Adipose tissue (tissue), 3 donors: Measurements from ENCODE around the gene COL23A1. TPM values are rescaled to one million over a fixed set of nuclear protein-coding genes. Genes with fewer than 3 reads are reported as not detected.

Experiments used
- H3K27ac ChIP-seq: one replicate; pipeline ENCODE4 v1.5.1; 2013; ENCODE audit warnings: low read depth, low read length
- WGBS, 3 donors: extraction: QIAGEN DNeasy Blood & Tissue Kit; methylation state at CpG; one replicate each; pipeline ENCODE4 v1.1.7; 2013; 5-methylcytosine and 5-hydroxymethylcytosine counted together
- polyA plus RNA-seq, 3 donors: library from polyadenylated mRNA; stranded (reverse); fragments of 200-250 nt; gene quantifications; one replicate each; pipeline ENCODE4 v1.2.3, GENCODE V29; 2013
- donor health status: healthy with polysubstance abuse.
- donor health status: Bipolar disorder and iron deficiency.
- donor health status: healthy.

The COL23A1 gene
- polyA plus RNA-seq, 3 donors: 0.07 to 0.85 (median 0.45) TPM

DNA sequence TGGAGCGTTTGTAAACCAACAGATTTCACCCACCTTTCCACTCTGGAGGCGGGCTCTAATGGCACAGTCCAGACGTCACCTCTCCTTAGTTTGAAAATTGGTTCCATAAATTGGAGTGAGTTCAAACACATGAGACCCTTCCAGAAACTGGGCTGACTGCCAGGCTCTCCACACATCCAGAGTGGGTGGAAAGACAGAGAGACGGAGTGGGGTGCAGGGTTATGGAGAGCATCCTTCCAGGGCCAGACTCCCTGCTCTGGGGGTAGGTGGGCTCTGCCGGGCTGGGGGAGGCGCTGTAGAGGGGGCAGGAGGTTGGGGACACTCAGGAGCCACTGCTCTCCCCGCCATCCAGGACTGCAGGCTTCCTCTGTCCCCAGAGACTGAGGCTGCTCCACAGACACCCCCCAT is 252.9 kb downstream of the COL23A1 start:
- H3K27ac ChIP-seq: no peak overlapping the region
- WGBS, 3 donors: 48 to 58% (median 51%) methylated on average over 7 of the region's 7 CpGs

DNA sequence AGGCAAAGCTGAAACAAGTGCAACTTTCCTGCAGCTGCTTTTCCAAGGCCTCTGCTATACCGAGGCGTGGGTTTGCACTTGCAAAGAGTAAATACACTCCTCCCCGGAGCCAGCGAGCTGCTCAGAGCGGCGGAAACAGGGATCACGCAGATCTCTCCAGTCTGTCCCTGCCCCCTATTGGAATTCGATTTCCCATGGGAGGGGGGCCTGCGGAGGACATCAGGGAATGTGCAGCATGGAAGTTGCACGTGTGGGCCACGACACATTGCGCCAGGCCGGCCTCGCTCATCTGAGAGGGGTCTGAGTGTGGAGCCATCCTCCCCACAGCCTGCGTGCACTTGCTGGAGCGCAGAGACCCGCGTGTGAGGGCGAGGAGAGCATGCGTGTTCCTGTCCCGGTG is 253.3 kb downstream of the COL23A1 start:
- 23 to 59% (median 54%) methylated on average over 21 of the region's 21 CpGs for WGBS, 3 donors
- no peak overlapping the region for H3K27ac ChIP-seq

DNA sequence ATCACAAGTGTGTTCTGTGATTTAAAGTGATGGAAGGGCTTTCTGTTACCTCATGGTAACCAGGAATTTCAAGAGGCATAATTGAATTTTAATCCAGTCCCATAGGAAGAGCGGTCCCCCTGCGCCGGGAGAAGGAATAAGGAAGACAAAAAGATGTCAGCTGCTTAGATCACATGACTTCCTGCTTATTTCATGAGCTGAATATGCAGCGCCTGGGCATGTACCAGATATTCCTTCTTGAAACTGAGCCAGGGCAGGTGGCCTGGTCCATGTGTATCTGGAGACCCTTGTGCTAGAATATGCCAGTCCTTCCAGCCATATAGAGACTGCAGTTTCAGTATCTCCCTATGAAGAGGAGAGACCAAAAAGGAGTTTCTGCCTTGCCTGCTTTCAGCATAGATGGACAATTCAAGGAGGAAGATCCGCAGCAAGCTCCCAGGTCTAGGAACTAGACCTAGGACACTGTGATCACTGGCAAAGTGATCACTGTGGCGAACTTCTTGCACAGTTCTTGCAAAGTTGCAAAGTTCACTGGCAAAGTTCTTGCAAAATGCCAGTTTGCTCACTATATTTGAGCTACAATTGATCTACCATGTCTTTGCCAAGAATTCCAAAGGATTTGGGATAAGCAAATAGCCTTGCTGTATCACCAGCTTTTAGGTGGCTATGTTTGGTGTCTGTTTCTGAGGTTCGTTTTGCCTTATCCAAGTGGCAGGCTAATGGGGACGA is 254.7 kb downstream of the COL23A1 start:
- no peak overlapping the region for H3K27ac ChIP-seq
- WGBS, 3 donors: 59 to 83% (median 71%) methylated on average over 8 of the region's 8 CpGs

DNA sequence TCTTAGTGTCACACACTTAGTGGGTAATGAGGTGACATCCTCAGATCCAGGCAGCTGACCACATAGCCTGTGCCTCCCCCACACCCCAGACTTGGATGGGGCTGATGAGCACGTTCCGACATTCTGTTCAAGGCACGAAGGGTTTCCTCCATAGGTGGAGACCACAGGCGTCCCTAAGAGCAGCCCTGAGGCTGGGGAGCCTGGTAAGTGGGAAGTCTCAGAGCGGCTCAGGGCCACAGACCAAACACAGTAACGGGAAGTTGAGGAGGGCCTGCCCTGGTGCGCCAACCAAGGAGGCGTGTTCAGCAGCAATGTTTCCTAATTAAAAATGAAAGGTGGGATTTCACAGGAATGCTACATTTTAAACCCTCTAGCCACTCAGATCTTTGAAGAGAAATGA is 255.3 kb downstream of the COL23A1 start:
- 64 to 82% (median 67%) methylated on average over 8 of the region's 8 CpGs for WGBS, 3 donors
- H3K27ac ChIP-seq: no peak overlapping the region

DNA sequence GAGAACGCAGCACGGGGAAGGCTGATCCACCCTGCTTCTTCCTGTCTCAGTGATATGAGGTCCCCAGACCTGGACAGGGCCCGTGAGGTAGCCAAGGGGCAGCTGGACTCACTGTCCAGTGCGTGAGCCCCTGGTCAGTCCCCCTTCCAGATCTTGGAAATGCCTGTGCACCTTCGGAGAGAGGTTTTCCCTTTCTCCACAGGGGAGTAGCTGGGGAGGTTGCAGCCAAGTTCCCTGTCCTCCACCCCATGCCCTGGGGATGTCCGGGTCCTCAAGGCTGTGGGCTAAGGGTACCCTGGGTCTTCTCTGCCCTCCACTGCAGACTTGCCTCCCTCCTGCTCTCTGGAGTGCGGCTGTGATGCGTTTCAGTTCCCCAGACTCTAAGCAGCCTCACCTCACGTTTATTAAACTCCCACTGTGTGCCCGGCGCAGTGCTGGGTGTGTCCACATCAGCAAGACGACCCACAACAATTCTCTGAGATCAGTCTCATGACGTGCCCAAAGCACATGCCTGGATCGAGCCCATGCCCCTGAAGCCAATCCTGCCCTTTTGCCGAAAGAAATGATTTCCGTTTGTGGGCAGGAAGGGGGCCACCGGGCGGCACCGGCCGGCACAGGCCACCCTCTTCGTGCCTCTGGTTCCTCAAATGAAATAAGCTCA is 256.2 kb downstream of the COL23A1 start:
- H3K27ac ChIP-seq: no peak overlapping the region
- WGBS, 3 donors: 78 to 82% (median 82%) methylated on average over 21 of the region's 21 CpGs

DNA sequence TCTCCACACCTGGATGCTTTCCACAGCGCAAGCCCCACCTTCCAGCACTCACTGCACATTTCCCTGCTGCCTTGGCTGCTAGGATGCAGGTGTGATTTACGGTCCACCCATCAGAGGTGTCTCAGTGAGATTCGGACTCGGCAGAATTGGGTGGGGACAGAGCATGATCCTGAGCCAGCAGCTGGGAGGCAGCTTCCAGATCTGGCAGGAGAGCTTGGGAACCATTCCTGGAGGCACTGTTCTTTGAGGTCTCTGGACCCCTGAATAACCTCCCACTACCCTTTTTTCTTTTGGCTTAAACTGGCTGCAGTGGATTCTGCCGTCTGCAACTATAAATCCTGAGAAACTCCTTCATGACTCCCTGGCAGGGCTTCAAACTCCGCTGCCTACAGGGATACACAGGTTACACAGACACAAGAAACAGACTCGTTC is 258.0 kb downstream of the COL23A1 start:
- no peak overlapping the region for H3K27ac ChIP-seq
- WGBS, 3 donors: 54 to 68% (median 60%) methylated on average over 7 of the region's 7 CpGs

DNA sequence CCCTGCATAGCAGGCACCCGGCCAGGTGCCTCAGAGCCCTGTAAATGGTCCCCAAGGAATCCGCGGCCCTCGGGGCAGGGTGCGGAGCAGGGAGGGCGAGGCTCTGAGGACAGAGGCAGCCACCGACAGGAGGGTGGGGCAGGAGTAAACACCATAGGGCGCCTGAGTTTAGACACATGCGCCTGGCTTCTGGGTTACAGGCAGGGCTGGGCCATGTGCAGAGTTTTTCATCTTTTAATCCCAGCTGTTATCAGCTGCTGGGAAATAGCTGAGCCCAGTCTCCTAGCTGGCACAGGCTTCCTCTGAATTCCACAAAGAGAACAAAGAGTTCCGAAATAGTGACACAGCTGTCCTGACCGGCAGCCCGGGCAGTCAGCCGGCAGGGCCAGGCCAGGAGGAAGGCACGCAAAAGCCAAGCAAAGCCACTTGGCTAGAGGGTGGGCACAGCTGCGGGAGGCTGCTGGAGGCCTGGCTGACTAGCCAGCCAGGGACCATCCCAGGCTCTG is 258.6 kb downstream of the COL23A1 start:
- H3K27ac ChIP-seq: no peak overlapping the region
- 47 to 70% (median 51%) methylated on average over 15 of the region's 15 CpGs for WGBS, 3 donors

DNA sequence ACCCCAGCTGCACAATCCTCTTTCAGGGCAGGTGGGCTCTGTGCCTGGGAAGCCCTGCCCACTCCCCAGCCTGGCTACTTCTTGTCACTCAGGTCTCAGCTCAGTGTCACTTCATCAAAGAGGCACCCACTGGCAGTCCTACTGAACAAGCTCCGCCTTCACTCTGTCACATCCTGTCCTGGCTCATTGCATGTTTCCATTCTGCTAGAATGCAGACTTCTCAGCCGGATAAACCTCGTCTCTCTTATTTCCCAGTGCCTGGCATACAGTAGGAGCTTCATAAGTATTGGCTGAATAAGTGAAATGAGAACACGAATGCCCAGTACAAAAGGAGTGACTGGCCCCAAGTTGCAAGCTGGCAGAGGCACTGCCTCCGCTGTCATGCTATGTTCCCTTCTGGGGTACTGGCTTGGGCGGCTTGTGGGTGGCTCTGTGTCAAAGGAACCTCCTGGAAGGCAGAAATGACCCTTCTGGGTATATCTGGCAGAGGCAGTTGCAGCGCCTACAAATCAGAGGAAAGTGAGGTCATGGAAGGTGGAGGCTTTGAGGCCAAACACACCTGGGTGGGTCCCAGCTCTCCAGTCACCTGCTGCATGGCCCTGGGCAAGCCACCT is 259.3 kb downstream of the COL23A1 start:
- H3K27ac ChIP-seq: no peak overlapping the region
- 64 to 83% (median 73%) methylated on average over 7 of the region's 7 CpGs for WGBS, 3 donors

DNA sequence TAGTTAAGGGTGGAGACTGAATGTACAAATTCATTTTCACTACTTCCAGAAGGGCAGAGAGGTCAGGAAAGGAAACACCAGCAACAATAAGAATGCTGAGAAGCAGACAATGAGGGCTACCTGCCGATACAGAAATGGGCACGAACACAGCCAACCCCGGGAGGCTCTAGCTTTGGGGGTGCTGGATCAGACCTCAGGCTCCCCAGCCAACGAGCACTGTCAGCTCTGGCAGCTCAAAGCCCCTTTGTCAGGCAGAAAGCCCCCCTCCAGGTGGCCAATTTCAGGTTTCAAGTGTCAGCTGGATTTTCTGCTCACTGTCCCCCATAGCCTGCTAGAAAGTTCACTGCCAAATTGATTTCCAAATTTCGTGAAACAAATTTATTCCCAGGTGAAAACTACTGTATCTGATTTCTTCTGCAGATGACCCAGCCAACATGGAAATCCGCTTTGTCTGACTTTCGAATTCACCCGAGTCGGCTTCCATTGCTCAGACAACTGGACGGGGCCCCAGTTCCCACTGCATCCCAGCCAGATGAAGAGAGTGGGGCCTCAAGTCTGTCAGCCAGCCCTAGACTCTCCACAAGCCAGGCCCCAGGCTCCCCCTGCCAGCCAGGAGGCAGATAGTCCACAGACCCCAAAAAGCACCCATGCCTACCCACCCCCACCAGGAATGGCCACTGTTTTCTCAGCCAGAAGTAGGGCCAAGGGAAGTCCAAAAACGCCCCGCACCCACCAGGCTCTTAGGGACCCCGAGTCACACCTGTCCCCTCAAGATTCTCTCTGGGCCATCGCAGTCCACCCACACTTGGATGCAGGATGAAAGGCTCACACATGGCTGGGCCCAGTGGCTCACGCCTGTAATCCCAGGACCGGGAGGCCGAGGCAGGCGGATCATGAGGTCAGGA is 261.1 kb downstream of the COL23A1 start:
- no peak overlapping the region for H3K27ac ChIP-seq
- 82 to 91% (median 86%) methylated on average over 18 of the region's 18 CpGs for WGBS, 3 donors

DNA sequence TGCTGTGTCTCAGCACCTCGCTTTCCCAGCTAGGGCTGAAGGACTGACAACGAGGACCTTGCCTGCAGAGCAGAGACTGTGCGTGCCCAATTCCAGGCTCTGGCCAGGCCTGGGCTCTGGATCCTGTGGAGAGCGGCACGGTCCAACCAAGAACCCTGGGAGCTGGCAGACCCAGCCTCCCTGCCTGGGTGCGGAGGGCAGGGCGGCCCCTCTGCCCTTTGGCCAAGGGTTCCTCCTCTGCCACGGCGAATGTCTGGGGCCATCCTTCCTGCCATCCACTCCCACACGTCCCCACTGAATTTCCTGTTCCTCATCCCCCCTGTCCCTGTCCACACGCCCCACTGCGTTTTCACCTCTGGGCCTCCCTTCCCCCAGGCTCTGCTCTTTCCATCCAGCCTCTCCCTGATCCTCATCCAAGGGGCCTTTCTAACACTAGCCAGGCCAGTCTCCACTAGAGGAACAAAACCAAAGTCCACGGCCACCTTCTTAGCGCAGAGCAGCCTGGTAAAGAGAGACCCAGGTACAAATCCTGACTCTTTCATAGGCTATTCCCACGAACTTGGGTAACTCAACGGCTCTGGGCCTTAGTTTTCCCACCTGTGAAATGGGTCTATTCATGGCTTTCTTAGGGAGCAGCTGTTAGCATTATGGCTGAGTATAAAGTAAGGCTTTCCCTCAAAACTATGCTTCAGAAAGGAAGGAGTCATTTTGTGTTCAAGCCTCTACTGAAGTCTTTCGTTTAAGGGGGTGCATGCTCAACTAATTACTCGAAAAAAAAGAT is 262.1 kb downstream of the COL23A1 start:
- H3K27ac ChIP-seq: no peak overlapping the region
- 68 to 78% (median 70%) methylated on average over 16 to 18 of the region's 18 CpGs for WGBS, 3 donors

DNA sequence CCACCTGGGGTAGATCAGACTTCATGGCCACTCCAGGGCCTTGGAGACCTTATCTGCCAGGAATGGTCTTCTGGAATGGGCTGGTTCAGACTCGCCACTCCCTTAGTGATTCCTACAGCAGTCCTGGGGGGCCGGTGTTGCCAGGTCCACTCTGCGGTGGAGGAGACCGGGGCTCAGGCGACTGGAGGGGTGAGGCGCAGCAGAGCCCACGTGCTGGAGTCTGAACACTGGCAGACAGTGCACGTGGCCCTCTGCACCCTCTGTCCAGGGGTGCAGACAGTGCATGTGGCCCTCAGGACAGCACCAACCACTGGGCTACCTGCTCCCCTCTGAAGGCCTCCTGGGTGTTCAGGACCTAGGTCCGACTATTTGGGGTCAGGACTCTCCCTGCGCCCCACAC is 262.7 kb downstream of the COL23A1 start:
- no peak overlapping the region for H3K27ac ChIP-seq
- WGBS, 3 donors: 83 to 92% (median 85%) methylated on average over 9 to 10 of the region's 10 CpGs

DNA sequence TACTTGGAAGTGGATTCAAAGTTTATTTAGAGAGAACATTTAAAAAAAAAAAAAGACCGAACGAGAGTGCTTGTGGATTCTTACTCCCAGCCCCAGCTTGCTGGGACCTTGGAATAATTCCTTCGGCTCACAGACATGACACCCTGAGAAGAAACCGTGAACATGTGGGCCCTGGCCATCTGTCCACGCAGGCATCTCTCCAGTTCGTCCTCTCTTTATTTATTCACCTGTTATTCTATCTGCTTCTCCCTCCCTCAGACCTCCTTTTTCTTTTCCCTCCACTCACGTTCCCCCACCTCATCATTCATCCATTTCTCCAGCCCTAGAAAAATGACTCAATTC is 263.8 kb downstream of the COL23A1 start:
- 36 to 68% (median 65%) methylated on average over 7 of the region's 7 CpGs for WGBS, 3 donors
- no peak overlapping the region for H3K27ac ChIP-seq

DNA sequence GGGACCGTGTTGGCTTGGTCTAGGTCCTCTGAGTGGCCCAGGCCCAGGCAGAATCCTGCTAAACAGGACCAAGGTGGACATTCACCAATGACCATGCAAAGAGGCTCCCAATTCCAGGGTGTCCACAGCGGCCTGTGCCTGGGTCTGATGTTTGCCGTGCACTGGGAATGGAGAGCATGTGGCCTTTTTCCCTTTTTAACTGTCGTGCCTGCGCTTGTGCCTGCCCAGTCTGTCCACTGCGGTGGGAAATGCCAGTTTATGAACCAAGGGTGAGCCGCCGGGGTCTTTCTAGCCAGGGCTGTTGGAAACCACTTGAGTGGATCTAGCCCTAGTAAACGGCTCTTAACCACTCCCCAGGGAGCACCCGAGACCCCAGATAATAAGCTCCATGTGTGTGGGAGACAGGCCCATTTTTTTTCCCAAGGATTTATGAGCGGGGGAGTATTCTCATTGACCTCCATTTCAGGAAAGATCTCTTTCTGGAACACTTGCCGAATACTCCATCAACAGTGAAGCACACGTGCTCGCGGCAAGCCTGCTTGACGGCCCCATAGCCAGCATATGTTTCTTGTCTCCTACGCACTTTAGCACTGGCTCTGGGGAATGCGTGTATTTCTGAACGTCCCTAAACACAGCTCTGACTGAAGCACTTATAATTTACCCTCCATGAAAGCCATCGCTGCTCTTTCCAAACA is 264.4 kb downstream of the COL23A1 start:
- WGBS, 3 donors: 55 to 73% (median 61%) methylated on average over 20 of the region's 20 CpGs
- no peak overlapping the region for H3K27ac ChIP-seq

DNA sequence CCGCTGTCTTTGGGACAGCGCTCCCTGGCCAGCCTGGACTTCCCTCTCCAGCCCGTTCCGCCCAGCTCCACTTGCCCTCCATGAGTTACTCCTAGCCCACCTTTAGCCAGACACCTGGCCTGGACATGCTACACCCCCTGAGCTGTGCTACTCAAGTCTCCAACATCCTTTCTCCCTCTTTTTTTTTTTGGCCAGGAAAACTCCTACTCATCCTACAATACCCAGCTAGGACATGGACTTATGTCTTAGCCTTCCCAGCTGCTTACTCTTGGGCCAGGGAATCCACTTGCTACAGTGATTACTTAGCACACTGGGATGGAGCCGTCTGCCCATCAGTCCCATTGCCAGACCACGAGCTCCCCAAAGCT is 264.9 kb downstream of the COL23A1 start:
- no peak overlapping the region for H3K27ac ChIP-seq
- WGBS, 3 donors: 88 to 93% (median 93%) methylated on average over 6 of the region's 6 CpGs

DNA sequence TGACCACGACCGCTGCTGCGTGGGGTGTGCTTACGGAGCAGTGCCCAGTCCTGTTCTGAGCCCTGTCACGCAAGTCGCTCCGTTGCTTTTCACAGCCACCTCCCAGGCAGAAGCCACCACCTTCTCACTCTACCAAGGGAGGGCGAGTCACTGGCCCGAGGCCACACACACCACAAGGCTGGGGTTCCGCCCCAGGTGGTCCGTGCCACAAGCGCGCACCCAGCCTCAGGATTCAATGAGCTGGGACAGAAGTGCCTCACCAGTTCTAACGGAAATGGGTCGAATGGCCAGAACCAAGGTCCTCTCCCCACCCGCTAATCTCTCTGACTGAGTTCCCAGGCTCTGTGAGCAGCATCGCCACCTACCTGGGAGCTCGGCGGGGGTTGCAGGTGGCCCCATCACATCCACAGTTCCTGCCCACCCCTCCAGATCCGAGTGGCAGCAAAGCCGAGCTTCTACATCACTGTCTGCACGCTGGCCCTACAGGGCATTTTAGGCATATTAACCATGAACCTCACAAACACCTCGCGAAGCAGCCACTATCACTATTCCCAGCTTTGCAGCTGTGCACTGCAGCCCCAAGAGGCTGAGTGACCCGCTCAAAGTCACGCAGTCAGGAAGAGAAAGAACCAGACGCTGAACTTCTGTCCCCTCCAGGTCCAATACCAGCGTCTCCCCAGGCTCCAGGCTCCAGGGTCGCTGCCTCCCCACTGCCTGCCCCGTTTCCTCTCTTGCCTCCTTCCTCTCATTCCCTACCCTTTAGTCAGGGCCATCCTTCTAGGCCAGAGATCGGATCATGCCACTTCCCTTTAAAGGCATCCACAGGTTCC is 265.5 kb downstream of the COL23A1 start:
- WGBS, 3 donors: 81 to 86% (median 83%) methylated on average over 31 of the region's 31 CpGs

DNA sequence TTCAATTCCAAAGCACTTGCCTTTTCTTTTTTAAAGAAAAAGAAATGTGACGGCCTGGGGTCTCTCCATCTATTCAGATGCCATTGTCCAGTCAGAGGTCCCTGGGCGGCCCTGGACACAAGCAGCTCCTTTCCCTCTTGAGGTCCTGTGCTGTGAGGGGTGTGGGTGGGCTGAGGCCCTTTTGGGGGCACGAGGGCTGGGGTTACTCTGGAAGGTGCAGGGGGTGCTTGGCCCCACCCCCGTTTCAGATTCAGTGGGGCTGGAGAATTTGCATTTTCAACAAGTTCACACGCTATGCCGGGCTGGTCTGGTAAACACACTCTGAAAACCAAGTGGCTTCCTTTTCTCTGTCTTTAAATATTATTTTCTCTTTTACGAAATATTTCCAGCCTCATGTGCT is 266.2 kb downstream of the COL23A1 start:
- 68 to 80% (median 74%) methylated on average over 7 of the region's 7 CpGs for WGBS, 3 donors

More for the DNA sequence above, 265.5 kb downstream of the COL23A1 start:
- no peak overlapping the region for H3K27ac ChIP-seq

DNA sequence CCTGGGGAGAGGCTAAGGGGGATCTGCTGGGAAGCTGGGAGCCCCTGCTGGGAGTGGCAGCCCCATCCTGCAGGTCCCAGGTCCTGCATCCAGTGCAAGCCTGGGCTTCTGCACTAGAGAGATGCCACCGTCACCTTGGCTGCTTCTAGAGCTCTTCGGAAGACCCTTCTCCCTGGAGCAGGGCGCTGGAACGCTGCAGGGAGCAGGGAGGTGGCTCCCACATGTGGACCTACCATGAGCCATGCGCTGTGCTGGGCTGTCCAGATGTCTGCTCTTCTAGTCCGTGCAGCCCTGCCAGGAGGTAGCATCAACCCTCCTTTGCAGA is 266.7 kb downstream of the COL23A1 start:
- 67 to 87% (median 81%) methylated on average over 6 of the region's 6 CpGs for WGBS, 3 donors
- H3K27ac ChIP-seq: no peak overlapping the region

More for the DNA sequence above, 266.2 kb downstream of the COL23A1 start:
- no peak overlapping the region for H3K27ac ChIP-seq
